Measurements from ENCODE around the gene CYBA.

CYBA gene

DNA sequence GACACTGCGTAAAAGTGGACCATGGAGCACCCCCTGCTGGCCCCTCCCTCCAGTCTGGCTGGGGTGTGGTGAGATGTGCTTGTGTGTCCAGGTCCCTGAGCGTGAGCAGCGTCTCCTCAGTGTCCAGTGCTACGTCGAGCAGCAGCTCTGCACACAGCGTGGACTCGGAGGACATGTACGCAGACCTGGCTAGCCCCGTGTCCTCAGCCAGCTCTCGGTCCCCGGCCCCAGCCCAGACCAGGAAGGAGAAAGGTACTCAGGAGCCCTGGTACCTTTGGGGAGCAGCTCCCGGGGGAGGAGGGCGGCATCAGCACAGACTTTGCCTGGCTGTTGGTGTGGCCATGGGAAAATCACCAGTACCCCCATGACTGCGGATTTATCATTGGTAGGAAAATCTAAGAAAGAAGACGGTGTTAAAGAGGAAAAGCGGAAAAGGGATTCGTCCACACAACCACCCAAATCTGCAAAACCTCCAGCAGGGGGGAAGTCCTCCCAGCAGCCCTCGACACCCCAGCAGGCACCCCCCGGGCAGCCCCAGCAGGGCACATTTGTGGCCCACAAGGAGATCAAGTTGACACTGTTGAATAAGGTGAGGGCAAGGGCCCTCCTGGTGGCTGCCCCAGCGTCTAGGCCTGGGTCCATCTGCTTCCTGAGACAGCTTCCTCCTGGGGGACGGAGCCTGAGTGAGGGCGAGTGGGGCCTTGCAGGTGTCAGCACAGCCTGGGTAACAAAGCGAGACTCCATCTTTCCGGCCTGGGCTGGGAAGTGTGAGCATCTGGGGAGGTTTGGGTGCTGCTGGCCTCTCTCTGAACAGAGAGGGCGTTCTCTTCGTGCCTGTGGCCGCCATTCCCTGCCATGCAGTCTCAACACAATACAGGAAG is 23.1 kb downstream of the CYBA start:
- DNase-seq: no peak

DNA sequence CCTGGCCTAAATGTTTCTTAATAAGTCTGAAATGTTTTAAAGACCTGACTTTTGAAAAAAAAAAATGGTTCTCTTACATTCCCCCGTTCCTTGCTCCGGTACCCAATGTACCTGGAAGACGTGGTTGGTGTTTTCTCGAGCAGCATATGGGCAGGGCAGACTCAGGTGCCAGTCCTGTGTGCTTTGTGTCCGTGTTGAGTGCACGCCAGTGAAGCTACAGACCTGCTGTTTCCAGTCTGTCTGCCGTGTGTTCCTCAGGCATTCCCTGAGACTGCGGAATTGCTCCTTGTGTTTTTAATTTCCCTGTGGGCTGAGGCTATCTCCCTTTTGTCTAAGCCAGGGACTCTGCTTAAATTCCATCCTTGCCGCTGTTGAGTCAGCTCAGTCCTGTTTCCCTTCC is 24.2 kb downstream of the CYBA start:
- DNase-seq: no peak

DNA sequence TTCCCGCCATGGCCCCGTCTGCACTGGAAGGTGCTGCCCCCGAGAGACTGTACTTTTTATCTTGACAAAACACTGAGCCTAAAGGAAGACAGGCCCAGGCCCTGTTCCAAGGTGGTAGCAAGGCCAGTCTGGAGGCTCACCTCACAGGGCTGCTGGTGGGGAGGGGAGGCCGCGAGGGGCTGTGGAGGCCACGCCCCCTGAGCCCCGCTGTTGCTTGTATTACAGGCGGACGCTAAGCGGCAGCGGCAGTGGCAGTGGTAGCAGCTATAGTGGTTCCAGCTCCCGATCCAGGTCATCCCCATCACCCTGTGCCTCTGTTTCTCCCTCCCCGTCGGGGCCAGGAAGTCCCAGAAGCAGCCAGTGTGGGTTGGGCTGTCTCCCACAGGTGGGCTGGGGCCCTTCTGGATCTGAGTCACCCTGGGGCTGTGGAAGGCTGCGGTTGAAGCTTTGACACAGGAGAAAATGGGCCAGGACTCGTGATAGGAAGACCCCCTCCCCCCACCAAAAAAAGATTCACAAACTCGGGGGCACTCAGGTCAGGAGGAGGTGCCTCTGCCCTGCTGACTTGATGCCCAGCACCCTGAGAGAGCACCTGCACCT is 25.8 kb downstream of the CYBA start:
- no peak for DNase-seq

DNA sequence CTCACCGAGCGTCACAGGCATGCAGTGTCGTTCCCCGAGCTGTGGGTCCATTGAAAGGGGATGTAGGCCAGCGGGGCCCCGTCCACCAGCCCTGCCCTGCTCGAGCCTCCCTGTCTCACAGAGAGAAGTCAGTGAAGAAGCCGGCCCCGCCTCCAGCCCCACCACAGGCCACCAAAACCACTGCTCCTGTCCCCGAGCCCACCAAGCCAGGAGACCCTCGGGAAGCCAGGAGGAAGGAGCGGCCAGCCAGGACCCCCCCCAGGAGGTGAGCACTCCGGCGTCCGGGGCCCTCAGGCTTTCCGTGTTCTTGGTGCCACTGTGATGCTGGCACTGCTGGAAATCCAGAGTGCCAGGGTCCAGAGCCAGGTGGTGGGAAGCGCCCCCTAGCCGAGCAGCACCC is 26.4 kb downstream of the CYBA start:
- DNase-seq: no peak

DNA sequence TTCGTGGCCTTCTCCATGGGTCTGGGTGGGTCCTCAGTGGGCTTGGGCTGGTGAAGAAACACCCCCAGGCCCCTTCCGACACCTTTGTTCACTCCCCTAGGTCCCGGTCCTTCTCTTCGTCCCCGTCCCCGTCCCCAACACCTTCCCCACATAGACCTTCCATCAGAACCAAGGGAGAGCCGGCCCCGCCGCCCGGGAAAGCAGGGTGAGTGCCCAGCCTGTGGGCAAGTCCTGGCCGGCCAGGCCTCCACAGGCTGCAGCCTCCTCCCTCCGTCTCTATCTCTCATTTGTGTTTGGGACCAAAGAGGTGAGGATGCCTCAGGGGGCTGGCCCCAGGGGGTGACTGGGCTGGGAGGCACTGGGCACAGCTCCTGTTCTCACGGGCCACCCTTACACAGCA is 27.0 kb downstream of the CYBA start:
- no peak for DNase-seq

DNA sequence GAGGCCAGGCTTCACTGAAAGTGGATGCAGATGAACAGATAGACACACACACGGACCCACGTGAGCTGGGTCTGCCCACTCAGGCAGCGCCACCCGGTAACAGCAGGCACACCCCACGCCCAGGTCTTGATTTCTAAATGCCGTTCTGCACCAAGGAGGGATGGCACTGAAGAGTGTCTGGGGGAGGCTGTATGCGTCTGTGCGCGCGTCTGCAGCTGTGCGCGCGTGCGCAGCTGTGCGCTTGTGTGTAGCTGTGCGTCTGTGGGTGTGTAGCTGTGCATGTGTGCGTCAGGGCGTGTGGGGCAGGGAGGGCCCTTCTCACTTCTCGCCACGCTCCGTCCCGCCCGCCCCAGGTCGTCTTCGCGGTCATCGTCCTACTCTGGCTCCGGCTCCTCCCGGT is 28.0 kb downstream of the CYBA start:
- no peak for DNase-seq

DNA sequence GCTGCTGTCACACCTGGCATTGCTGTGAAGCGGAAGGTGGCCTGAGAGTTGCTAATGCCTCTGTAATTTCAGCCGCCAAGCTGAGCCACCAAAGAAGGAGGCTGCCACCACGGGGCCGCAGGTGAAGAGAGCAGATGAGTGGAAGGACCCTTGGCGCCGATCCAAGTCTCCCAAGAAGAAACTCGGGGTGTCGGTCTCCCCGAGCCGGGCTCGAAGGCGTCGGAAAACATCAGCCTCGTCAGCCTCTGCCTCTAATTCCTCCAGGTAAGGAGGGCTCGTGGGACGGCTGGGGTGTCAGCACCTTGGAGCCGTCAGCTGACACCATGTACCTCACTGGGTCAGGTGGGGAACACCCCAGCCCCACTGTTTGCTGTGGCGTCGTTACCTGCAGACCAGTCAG is 28.7 kb downstream of the CYBA start:
- no peak for DNase-seq

DNA sequence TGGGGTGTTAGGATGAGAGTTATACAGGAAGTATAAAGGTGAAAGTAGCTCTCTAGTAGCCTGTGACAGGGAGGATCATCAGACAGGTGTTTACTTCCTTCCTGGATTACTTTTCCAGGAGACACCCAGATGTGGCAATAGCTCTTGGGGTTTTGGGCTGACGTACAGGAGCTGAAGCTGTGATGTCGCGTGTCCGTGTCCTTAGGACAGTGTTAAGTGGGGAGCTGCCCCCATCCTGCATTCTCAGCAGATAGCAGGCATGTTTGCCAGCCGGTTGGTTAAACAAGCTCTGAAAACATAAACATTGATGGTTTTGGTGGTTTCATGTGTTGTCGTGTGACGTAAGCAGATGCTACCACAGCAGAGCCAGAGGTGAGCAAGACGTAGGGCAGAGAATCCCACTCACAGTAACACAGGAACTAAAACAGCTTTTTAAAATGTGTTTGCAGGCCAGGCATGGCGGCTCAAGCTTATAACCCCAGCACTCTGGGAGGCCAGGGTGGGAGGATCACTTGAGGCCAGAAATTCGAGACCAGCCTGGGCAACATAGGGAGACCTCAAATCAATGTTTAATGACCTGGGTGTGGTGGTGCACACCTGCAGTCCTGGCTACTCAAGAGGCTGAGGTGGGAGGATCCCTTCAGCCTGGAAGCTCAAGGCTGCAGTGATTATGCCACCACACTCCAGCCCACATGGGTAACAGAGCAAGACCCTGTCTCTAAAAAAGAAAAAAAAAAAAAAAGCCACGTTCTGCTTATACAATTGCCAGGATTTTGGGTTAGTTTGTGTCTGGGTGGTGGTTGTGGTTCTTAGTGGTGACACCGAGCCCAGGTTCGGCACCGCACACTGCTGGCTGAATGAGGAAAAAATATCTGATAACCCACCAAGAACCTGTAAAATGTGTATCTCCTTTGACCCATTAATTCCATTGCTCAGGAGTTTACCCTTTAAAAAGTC is 30.7 kb downstream of the CYBA start:
- no peak for DNase-seq

DNA sequence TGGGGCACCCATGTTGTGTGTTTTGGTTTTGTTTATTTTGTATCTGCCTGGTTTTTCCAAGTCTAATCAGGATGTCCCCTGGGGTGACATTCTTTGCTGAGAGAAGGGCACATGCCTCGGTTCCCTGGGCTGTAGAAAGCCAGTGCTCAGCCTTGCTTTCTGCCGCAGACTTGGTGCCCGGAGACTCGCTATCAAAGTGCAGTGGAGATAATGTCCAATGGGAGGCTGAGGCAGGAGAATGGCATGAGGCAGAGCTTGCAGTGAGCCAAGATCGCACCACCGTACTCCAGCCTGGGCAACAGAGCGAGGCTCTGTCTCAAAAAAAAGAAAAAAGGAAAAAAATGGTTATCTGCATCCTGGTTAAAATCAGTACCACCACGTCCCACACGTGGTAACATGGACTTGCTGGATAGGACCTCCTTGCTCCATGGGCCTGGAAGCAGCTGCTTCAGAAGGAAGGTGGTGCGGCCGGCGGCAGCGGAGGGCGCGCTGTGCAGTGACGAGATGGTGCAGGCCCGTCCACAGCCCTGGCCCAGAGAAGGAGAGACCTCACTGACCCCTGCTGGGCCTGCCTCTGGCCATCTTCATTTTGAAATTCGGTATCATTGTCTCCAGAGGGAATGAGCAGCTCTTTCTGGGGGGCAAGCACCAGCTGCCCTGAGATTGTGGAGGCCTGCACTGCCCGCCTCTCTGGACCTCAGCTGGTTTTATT is 31.7 kb downstream of the CYBA start:
- DNase-seq: no peak

DNA sequence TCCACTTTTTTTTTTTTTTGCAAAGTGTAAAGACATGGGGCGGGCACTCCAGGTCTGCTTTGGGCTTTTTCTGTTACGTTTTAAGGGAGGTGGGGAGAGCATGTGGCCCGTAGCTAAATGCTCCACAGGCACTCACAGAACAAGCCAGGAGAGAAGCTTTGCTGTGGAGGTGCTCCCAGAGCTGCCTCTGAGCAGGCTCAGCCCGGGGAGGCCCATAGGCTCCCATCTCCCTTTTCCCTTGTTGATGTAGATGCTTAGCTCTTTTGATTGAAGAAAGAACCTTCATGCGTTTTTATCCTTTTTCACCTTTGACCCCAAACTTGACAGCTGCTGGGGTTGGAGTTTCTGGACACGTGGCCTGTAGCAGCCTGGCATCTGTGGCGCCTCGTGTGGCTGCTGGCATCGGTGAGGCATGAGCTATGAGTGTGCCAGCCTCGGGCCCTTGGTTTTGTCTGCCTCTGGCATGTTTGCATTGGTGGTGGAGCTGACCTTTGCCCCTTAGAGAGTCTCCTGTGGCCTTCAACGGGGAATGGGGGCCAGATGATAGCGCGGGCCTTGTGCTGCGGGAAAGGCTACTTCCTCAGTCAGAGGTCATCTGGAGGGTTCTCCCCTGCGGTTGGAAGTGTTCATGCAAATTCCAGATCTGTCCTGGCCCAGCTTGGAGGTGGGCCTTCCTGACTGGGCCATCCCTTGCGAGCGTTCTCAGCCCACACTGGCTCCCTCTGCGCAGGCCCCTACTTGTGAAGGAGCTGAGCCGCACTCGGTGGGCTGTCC is 32.5 kb downstream of the CYBA start:
- DNase-seq: no peak

DNA sequence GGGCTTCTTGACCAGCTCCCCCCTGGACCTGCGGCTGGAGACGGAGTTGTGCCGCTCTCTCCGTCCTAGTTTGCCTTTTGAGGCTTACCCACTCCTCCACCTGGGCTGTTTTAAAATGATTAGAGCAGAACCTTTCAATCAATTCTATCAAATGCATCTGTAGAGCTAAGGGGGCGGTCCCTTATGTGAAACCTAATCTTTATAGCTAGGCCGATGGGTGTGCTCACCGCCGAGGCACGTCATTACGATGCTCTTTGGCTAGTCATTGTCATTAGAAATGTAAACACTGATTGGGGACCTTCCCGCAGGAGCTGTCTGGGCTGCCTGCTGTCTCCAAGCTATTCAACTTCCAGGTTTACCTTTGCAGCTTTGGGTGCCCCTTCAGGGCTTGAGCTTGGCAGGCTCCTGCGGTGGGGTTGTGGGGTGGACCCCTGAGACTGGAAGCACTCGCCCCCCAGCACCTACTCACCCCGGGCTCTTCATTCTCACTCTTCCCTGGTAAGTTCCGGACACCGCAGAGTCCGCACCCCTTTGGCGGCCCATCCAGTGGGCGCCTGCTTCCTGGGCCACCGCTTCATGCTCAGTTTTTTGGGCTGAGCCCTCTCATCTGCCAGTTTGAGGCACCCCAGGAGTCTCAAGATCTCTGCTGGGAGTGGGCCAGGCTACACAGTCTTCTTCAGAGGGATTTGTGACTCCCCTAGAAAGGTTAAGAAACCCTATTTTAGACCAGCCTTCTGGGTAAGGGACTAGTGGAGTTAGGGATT is 33.4 kb downstream of the CYBA start:
- no peak for DNase-seq

DNA sequence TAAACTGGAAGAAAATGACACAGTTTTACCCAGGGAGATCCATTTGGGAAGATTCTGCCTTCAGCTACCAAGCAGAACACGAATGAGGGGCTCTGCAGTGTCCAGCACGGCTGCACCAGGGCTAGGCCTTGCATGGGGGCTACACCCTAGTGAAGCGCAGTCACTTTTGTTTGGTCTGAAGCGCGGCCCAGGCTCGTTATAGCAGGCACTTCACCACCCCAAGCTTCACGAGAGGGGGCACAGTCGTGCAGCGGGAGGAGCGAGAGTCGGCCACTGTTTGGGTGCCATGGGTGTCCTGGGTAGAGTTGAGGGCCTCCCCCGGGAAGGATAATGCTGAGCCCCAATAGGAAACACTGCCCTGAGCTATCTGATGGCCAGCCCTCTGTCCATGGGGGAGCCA is 34.1 kb downstream of the CYBA start:
- no peak for DNase-seq

DNA sequence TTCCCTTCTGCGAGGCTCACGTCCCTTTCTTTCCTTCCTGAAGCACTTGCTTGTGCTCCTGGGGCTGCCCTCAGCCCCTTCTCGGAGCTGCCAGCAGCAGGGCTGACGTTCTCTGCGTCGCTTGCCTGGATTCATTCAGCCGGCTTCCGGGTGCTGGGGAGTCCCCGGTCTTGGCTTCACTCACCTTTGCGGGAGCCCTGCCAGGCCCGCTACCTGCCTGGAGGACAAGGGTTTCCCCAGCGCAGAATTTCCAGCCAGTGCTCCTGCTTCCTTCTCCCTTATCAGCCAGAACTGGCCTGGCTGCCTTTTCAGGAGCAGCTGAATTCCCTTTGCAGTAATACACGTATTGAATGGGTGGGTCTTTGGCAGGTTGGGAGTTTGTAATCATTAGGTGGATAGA is 34.5 kb downstream of the CYBA start:
- DNase-seq: no peak

DNA sequence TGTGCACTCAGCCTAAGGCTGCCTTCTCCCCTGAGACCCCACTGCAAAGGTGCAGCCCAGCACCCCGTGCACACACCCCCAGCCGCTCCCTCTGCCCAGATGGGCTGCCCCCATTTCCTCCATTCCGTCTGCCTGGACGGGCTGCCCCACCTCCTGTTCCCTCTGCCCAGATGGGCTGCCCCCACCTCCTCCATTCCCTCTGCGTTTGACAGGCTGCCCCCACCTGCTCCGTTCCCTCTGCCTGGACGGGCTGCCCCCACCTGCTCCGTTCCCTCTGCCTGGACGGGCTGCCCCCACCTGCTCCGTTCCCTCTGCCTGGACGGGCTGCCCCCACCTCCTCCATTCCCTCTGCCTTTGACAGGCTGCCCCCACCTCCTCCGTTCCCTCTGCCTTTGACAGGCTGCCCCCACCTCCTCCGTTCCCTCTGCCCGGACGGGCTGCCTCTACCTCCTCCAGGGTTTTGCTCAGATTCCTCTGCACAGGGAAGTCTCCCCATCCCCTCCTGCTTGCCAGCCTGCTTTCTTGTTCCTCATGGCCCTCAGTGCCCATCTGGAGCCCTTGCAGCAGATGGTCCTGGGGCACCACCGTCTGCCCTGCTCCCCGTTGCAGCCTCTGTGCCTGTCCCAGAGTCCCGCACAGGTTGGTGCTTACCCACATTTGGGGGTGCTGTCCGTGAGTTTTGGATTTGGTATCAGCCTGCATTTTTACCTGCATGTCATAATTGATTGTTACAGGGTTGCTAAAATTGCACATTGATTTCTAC is 35.9 kb downstream of the CYBA start:
- DNase-seq: no peak

DNA sequence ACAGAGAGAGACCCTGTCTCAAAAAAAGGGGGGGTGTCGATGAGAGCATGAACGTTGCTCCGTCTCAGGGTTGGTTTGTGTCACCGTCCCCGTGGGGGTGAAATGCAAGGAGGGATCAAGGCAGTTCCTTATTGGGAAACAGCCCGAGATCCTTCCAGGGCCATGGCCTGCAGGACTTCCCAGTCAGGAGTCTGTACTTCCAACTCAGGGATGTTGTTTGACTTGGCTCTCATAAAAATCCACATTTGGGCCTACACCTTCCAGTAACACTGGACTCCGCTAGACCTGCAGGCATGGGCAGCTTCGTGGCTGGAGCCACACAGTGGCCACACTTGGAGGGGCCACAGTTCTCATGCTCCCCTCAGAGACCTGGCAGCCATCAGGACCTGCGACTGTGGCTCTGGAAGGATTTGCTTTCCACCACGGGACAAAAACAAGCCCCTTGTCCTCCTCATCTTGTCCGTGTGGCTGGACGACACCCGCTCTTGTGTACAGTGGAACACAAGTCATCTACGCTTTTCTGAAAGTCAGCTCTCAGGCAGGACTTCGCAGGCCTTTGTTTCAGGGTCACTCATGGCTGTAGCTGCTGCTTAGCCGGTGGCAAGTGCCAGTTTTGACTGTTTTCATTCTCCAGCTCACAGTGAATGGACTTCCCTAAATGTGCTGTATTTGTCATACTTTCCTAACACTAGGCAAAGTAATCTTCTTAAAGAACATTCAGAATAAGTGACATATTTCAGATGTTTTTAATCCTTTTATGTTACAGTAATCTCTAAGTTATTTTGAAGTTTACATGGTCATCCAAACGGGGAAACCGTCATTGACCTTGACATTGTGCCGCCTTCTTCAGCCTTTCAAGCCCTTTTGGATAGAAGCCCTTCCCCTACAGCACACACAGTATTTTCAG is 36.7 kb downstream of the CYBA start:
- DNase-seq: no peak

DNA sequence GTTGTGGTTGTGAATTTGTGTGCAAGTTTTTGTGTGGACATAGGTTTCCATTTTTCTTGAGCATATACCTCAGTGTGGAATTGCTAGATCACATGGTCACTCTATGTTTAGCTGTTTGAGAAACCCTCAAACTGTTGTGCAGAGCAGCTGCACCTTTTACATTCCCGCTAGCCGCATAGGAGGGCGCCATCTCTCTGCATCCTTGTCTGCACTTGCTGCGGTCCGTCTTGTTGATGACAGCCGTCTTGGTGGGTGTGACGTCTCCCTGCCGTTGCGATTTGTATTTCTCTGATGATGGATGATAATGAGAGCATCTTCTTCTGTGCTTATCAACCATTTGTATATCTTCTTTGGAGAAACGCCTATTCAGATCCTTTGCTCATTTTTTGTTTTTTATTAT is 37.6 kb downstream of the CYBA start:
- DNase-seq: no peak

DNA sequence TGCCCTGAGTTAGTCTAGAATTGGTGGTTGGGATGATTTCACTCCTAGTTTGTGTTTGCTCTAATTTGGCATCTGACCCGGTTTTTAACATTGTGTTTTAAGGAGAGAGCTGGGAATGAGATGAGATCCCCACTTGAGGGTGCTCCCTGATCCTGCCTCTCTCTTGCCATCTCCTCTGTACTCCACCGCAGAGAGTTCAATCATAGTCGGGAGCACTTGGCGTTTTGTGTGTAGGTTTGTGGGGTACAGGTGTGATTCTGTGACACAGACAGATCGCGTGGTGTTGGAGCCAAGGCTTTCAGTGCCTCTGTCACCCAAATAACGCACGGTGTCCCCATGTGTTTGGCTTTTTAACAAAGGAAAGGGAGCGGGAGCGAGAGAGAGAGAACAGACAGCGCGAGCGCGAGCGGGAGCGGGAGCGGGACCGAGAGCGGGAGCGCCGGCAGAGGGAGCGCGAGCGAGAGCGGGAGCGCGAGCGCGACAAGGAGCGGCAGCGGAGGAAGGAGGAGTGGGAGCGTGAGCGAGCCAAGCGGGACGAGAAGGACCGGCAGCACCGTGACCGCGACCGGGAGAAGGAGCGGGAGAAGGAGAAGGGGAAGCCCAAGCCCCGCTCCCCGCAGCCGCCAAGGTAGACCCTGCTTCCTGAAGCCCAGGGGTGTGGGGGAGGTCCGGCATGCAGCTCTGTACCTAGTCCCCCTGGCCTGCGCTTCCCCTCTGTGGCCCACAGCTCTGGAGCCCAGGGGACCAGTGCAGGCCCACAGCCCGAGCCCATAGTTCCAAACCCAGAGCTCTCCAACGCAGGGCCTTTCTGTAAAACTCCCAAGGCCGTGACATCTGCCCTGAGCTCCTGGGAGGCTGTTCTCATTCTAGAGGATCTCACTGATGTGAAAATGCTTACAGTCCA is 39.7 kb downstream of the CYBA start:
- no peak for DNase-seq

DNA sequence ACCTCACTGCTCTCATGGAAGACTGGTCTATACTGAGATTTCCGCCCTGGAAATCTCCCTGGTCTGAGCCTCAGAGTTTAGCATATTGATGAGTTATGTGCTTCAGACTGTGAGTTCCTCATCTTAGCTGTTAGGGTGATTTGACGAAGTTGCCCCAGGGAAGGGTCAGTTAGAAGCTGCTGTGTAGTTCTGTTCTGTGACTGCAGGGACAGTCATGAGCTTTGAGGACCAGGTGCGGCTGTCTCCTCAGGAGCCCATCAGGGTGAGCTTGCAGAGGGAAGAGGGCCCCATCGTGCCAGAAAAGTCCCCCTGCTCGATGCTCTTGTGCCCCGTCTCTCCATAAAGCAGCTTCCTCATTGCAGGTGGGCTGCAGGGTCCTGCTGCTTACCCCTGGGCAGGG is 40.8 kb downstream of the CYBA start:
- no peak for DNase-seq

Data from activated CD4-positive, CD25-positive, alpha-beta regulatory T cell treated with anti-CD3 and anti-CD28 coated beads, Interleukin-2, amount 50 U/mL, for 72 hours (primary cell).